A549 (cell line): Measurements from ENCODE around the gene HTR2B. TPM values are rescaled to one million over a fixed set of nuclear protein-coding genes. Genes with fewer than 3 reads are reported as not detected.

ENCODE experiments used
- ATAC-seq, 2 experiments: fragments of 200-7000 bp in 1 of 2; fragments of >200 bp in 1 of 2; cut with Nextera tagmentation in 1 of 2; cut with Tn5 transposase in 1 of 2; 3 replicates each; pipeline versions ENCODE4 v1.8.0 to v1.9.1; 2018 to 2020; ENCODE audit warnings: mild to moderate bottlenecking in 1 of 2, moderate library complexity in 1 of 2
- CTCF ChIA-PET: fragments of 300-600 bp; sonication (Branson Sonifier 250); formaldehyde crosslinking; extraction: SDS; loops from one replicate; lab custom pipeline; 2021; ENCODE audit warnings: antibody characterized with exemption, inconsistent platforms; lab: Yijun Ruan, JAX
- POLR2A ChIA-PET: fragments of 350-600 bp; formaldehyde crosslinking; extraction: SDS; loops from one replicate; lab custom pipeline; 2021; ENCODE audit warnings: antibody characterized with exemption, inconsistent platforms; lab: Yijun Ruan, JAX
- DNase-seq, 2 experiments: peaks; one replicate each; pipeline versions ENCODE4 v3.0.0 to v3.0.0-alpha.2; 2011 to 2016; ENCODE audit warnings: low read depth in 1 of 2, low spot score in 1 of 2
- FAIRE-seq: peaks from 2 replicates; lab custom pipeline; 2011; peaks lifted over from hg19 to GRCh38; lab: Jason Lieb, UNC
- H3K27ac ChIP-seq, 2 experiments: fragments of >200 bp; sonication (Bioruptor Twin); formaldehyde crosslinking; 3 replicates each; pipeline ENCODE4 v1.5.1; 2016 to 2017
- H3K4me1 ChIP-seq: fragments of >200 bp; sonication (Bioruptor Twin); formaldehyde crosslinking; 3 replicates; pipeline ENCODE4 v1.6.1; 2016
- H3K4me2 ChIP-seq: fragments of >200 bp; sonication (Bioruptor Twin); formaldehyde crosslinking; 3 replicates; pipeline ENCODE4 v1.6.1; 2016
- H3K4me3 ChIP-seq: fragments of >200 bp; sonication (Bioruptor Twin); formaldehyde crosslinking; 3 replicates; pipeline ENCODE4 v1.5.1; 2016
- H3K9me3 ChIP-seq: fragments of >200 bp; sonication (Bioruptor Twin); formaldehyde crosslinking; 3 replicates; pipeline ENCODE4 v1.6.1; 2016
- ATOH8 ChIP-seq: fragments of 250-450 bp; sonication (Bioruptor Pico); IDR thresholded peaks from 2 replicates; pipeline ENCODE4 v1.5.0; 2020; ENCODE audit warnings: low read depth, mild to moderate bottlenecking, moderate library complexity
- CEBPB ChIP-seq, 2 experiments: fragments of >200 bp in 1 of 2; sonication (Bioruptor Twin) in 1 of 2; formaldehyde crosslinking in 1 of 2; IDR thresholded peaks; 2 replicates each; pipeline ENCODE4 v1.6.1; 2012 to 2016
- CHD2 ChIP-seq: fragments of 150-350 bp; IDR thresholded peaks from 2 replicates; pipeline ENCODE4 v1.6.1; 2014; ENCODE audit warnings: low read length; ENCODE audit not compliant: partially characterized antibody
- CTCF ChIP-seq: fragments of >200 bp; sonication (Bioruptor Twin); formaldehyde crosslinking; IDR thresholded peaks from 3 replicates; pipeline ENCODE4 v1.5.1; 2016
- E2F6 ChIP-seq: IDR thresholded peaks from 2 replicates; pipeline ENCODE4 v1.6.1; 2012; ENCODE audit warnings: low read depth, borderline replicate concordance
- GATA3 ChIP-seq: IDR thresholded peaks from 2 replicates; pipeline ENCODE4 v1.6.1; 2012; ENCODE audit warnings: borderline replicate concordance
- HDAC2 ChIP-seq: fragments of 200-600 bp; sonication (generic); IDR thresholded peaks from 2 replicates; pipeline ENCODE4 v1.6.1; 2016
- HEYL ChIP-seq: fragments of 250-450 bp; sonication (Bioruptor Pico); IDR thresholded peaks from 2 replicates; pipeline ENCODE4 v1.8.0; 2021; ENCODE audit warnings: mild to moderate bottlenecking, moderate library complexity
- HMGXB4 ChIP-seq: fragments of 250-450 bp; sonication (Bioruptor Pico); IDR thresholded peaks from 2 replicates; pipeline ENCODE4 v1.5.0; 2021; ENCODE audit warnings: mild to moderate bottlenecking, moderate library complexity, borderline replicate concordance
- MAFK ChIP-seq: fragments of 450-650 bp; IDR thresholded peaks from 2 replicates; pipeline ENCODE4 v1.6.1; 2014; ENCODE audit not compliant: partially characterized antibody
- MYC ChIP-seq: IDR thresholded peaks from 2 replicates; pipeline ENCODE4 v1.6.1; 2012; ENCODE audit warnings: mild to moderate bottlenecking, inconsistent platforms, low read length, improper control_type of control experiment, borderline replicate concordance
- NFE2L2 ChIP-seq: fragments of 150-350 bp; conservative IDR thresholded peaks from 2 replicates; pipeline ENCODE4 v1.6.1; 2014; ENCODE audit warnings: low read length
- POLR2A ChIP-seq: IDR thresholded peaks from 2 replicates; pipeline ENCODE4 v1.6.1; 2012; ENCODE audit warnings: mild to moderate bottlenecking, low read length
- RAD21 ChIP-seq, 2 experiments: fragments of >200 bp in 1 of 2; sonication (Bioruptor Twin) in 1 of 2; formaldehyde crosslinking in 1 of 2; IDR thresholded peaks in 1 of 2; conservative IDR thresholded peaks in 1 of 2; 2 replicates in 1 of 2; 3 replicates in 1 of 2; pipeline ENCODE4 v1.6.1; 2012 to 2018; ENCODE audit warnings: inconsistent platforms in 1 of 2
- RCOR1 ChIP-seq: fragments of 150-350 bp; IDR thresholded peaks from 2 replicates; pipeline ENCODE4 v1.6.1; 2014; ENCODE audit warnings: antibody characterized with exemption, low read length, low read depth
- REST ChIP-seq: fragments of 200-600 bp; sonication (generic); IDR thresholded peaks from 2 replicates; pipeline ENCODE4 v1.6.1; 2016; ENCODE audit warnings: antibody characterized with exemption, mild to moderate bottlenecking, moderate library complexity
- SREBF2 ChIP-seq: fragments of 450-650 bp; IDR thresholded peaks from 2 replicates; pipeline ENCODE4 v1.6.1; 2014; ENCODE audit warnings: mild to moderate bottlenecking, moderate library complexity
- USF2 ChIP-seq: fragments of 450-650 bp; IDR thresholded peaks from 2 replicates; pipeline ENCODE4 v1.6.1; 2014; ENCODE audit warnings: antibody characterized with exemption
- ZC3H11A ChIP-seq: fragments of 450-650 bp; IDR thresholded peaks from 2 replicates; pipeline ENCODE4 v1.6.1; 2014; ENCODE audit warnings: antibody characterized with exemption, mild to moderate bottlenecking
- ZNF302 ChIP-seq: fragments of 250-450 bp; sonication (Bioruptor Pico); IDR thresholded peaks from 2 replicates; pipeline ENCODE4 v1.9.0; 2021; ENCODE audit warnings: inconsistent platforms, mild to moderate bottlenecking, moderate library complexity
- WGBS: methylation state at CpG from one replicate; pipeline ENCODE4 v1.1.6; 2017; ENCODE audit errors: missing lambda C conversion rate; 5-methylcytosine and 5-hydroxymethylcytosine counted together
- polyA plus RNA-seq, 4 experiments: library from polyadenylated mRNA; depleted of rRNA in 3 of 4; stranded (reverse); fragments of >200 nt; fragmentation: RNase III in 1 of 4; extraction: RNeasy Plus Mini Kit Qiagen cat#74134 plus additional on column Dnase treatment in 1 of 4; gene quantifications; 2 replicates in 3 of 4; 3 replicates in 1 of 4; pipeline ENCODE4 v1.2.3, GENCODE V29; 2011 to 2017

HTR2B gene
- polyA plus RNA-seq, 2 of the 4 experiments (the other 2 are of a cell fraction): 0.30 to 1.5 TPM

- Histone ChIP-seq H3K4me2 (no peak overlapping the region), H3K4me1 (peaks cover 50% of the 10 kb centered on the region), H3K27ac (no peak overlapping the region), H3K9me3 (no peaks in the 10 kb centered on the region), H3K4me3 (no peak overlapping the region)
- no peak for ATAC-seq
- POLR2A ChIA-PET: no interaction called here
- CTCF ChIA-PET: interaction anchor here (1.7 kb wide), 1 partner anchor 24 kb away, joined by 6 read pairs; no protein-coding TSS in a partner anchor
- WGBS: 81% methylated on average over 1 of the region's 1 CpG
- no peak for TF ChIP-seq HMGXB4 (CRISPR knock-in tag)
- no peak for TF ChIP-seq CHD2
- TF ChIP-seq MYC: no peak
- no peak for TF ChIP-seq CTCF
- no peak for TF ChIP-seq SREBF2
- no peak for TF ChIP-seq E2F6
- no peak for TF ChIP-seq GATA3
- no peak for TF ChIP-seq ZC3H11A
- no peak for TF ChIP-seq RCOR1
- no peak for TF ChIP-seq USF2
- TF ChIP-seq HEYL (CRISPR knock-in tag): no peak
- TF ChIP-seq ATOH8 (CRISPR knock-in tag): no peak
- TF ChIP-seq MAFK: no peak
- DNase-seq: no peak
- FAIRE-seq: no peak
These were observed 10.2 kb upstream of the HTR2B start for GRCh38 chr2:231134910-231135655.

- ATAC-seq (peak; percentile 68 to 70; a peak in 4 of 6 replicates), DNase-seq (no peak)
- CTCF ChIA-PET: interaction anchor here (1.7 kb wide), 1 partner anchor 22 kb away, joined by 6 read pairs; no protein-coding TSS in a partner anchor
These were observed 8.7 kb upstream of the HTR2B start for GRCh38 chr2:231133365-231134099.

More at GRCh38 chr2:231133365-231134099, 8.7 kb upstream of the HTR2B start:
- Histone ChIP-seq H3K27ac (peak overlapping the region in 1 of 2 experiments; percentile 44; a peak in 2 of 6 replicates), H3K4me3 (no peak overlapping the region), H3K4me2 (peak overlapping the region; percentile 35), H3K9me3 (no peaks in the 10 kb centered on the region), H3K4me1 (peaks cover 65% of the 10 kb centered on the region)
- POLR2A ChIA-PET: no interaction called here
- FAIRE-seq: no peak
- TF ChIP-seq RCOR1: no peak
- no peak for TF ChIP-seq REST
- TF ChIP-seq HDAC2: no peak
- TF ChIP-seq ZNF302: no peak
- peak; percentile 43 for TF ChIP-seq MAFK
- TF ChIP-seq CEBPB (IDR thresholded peaks at IDR 0.05): peak in 1 of 2 experiments; percentile 40; a peak in 1 of 4 replicates
- no peak for TF ChIP-seq HEYL (CRISPR knock-in tag)
- no peak for TF ChIP-seq NFE2L2
- no peak for TF ChIP-seq RAD21 (conservative IDR thresholded peaks at IDR 0.05 in 1 of 2, IDR thresholded peaks at IDR 0.05 in 1 of 2)
- no peak for TF ChIP-seq MYC
- no peak for TF ChIP-seq POLR2A
- TF ChIP-seq CHD2: no peak
- 68% methylated on average over 1 of the region's 1 CpG for WGBS
